Ovary (tissue), 9 donors: ENCODE data around the gene SPDEF. TPM values are rescaled to one million over a fixed set of nuclear protein-coding genes. Genes with fewer than 3 reads are reported as not detected.

ENCODE experiments used
- DNase-seq, 5 donors: peaks; one replicate each; pipeline ENCODE4 v3.0.0-alpha.2; 2019 to 2020
- H3K27ac ChIP-seq, 2 donors: fragments of 200-600 bp; one replicate each; pipeline versions ENCODE4 v1.5.1 to v1.8.0; 2019 to 2022
- H3K27me3 ChIP-seq: fragments of 200-600 bp; one replicate; pipeline ENCODE4 v1.8.0; 2022
- H3K36me3 ChIP-seq: fragments of 200-600 bp; sonication (generic); one replicate; pipeline ENCODE4 v1.5.1; 2019
- H3K4me1 ChIP-seq: one replicate; pipeline ENCODE4 v1.8.1; 2013; ENCODE audit warnings: mild to moderate bottlenecking, moderate library complexity; ENCODE audit not compliant: insufficient read depth
- H3K4me3 ChIP-seq: fragments of 200-600 bp; sonication (generic); one replicate; pipeline ENCODE4 v1.5.1; 2017
- H3K9me3 ChIP-seq, 2 donors: fragments of 200-600 bp in 1 of 2; sonication (generic) in 1 of 2; one replicate each; pipeline versions ENCODE4 v1.5.1 to v1.8.1; 2013 to 2019; ENCODE audit warnings: mild to moderate bottlenecking in 1 of 2, moderate library complexity in 1 of 2
- CTCF ChIP-seq, 3 donors: fragments of 450-650 bp in 2 of 3; fragments of 200-600 bp in 1 of 3; IDR thresholded peaks; one replicate each; pipeline versions ENCODE4 v1.5.1 to v1.8.0; 2016 to 2022; ENCODE audit warnings: antibody characterized with exemption in 3 of 3, mild to moderate bottlenecking in 1 of 3
- EP300 ChIP-seq: sonication (generic); formaldehyde crosslinking; IDR thresholded peaks from one replicate; pipeline ENCODE4 v1.6.1; 2017; ENCODE audit warnings: antibody characterized with exemption
- POLR2A ChIP-seq: fragments of 450-650 bp; IDR thresholded peaks from one replicate; pipeline ENCODE4 v1.6.1; 2017; ENCODE audit warnings: antibody characterized with exemption, mild to moderate bottlenecking, moderate library complexity
- WGBS, 3 donors: extraction: QIAGEN DNeasy Blood & Tissue Kit in 1 of 3; methylation state at CpG; one replicate each; pipeline versions ENCODE4 v1.1.5 to v1.1.7; 2013 to 2017; 5-methylcytosine and 5-hydroxymethylcytosine counted together
- intact Hi-C, 4 donors: fragments of 100-400 bp; cut with DNase I; formaldehyde crosslinking; loops; one replicate each; pipeline versions ENCODE4 v1.11.0 to v1.15.1; 2022 to 2023
- polyA plus RNA-seq, 2 donors: library from polyadenylated mRNA; stranded (reverse); fragments of 200-250 nt in 1 of 2; fragments of 350-450 nt in 1 of 2; fragmentation: Illumina TruSeq in 1 of 2; extraction: RNeasy Lipid Tissue Mini Kit (QIAGEN cat#74804) in 1 of 2; gene quantifications; one replicate each; pipeline ENCODE4 v1.2.3, GENCODE V29; 2013 to 2014
- total RNA-seq, 7 donors: library from RNA; depleted of rRNA in 2 of 7; stranded (reverse); fragments of >200 nt in 2 of 7; fragmentation: NEBNext Ultra II Directional in 3 of 7; extraction: Animal tissue kit (Norgen Biotek cat#: 25700) in 3 of 7; gene quantifications; one replicate each; pipeline versions ENCODE4 v1.1.0 to v1.2.4, GENCODE V29; 2016 to 2023
- donor health status: DM: no; HTN: no; CAD: no; lungs with moderate emphysema.
- donor health status: DM: no; HTN: no; CAD: no.
- donor health status: Bipolar disorder and iron deficiency.
- donor health status: DM: yes; HTN: yes; CAD: no.
- donor health status: DM: no; HTN: no; CAD: no.
- donor health status: DM: yes; HTN: yes; CAD: no.

SPDEF gene
- total and polyA plus RNA-seq, 9 donors: 0.11 to 1.6 (median 0.56) TPM; not detected in 3

GRCh38 chr6:34512738-34513115, 43.4 kb downstream of the SPDEF start:
- Histone ChIP-seq H3K36me3 (no peaks in the 10 kb centered on the region), H3K4me3 (no peak overlapping the region), H3K4me1 (peaks cover 5% of the 10 kb centered on the region), H3K27me3 (no peaks in the 10 kb centered on the region), H3K9me3 (no peaks in the 10 kb centered on the region), H3K27ac (no peak overlapping the region)
- TF ChIP-seq EP300 (no peak), CTCF (IDR thresholded peaks at IDR 0.05) (no peak), POLR2A (no peak)
- intact Hi-C loops: loop anchor here in 1 of 4 donors (5.0 kb wide), 1 partner anchor 315 kb away; no protein-coding TSS in a partner anchor
- DNase-seq: peak in 1 of 5 donors; percentile 13
- WGBS, 3 donors: 80 to 91% (median 80%) methylated on average over 5 of the region's 5 CpGs

DNA sequence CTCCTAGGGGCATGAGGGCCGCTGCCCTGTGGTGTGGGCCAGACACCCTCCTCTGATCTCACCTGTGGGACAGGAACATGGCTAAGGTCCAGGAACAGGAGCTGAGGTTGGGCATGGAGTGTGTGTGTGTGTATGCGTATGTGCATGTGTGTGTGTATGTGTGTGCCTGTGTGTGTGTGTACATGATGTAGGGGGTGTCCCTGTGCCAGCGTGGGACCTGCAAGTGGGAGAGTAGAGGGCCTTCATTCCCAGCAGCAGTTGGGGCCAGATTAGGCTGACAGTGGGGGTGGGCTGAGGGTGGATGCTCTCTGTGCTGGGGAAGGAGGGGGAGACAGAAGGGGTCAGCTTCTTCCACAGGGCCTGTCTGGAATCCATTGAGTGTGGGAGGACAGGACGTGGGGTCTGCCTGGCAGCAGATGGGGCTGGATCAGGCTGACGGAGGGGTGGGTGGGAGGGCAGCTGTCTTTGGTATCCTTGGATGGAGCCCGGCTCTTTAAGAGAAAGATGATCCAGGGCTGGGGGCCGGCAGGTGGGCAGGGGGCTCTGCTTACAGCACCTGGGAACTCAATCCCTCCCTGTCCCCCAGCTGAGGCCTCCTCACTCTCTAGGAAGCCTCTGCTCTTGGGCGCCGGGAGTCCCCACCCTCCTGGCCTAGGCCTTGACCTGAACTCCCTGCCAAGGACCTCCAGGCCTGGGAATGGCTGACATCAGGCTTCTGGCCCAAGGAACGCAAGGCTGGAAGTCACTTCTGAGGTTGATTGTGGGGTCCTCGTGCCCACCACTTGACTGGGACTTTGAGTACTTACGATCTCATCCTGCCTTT, 44.0 kb downstream of the SPDEF start:
- Histone ChIP-seq H3K36me3 (no peaks in the 10 kb centered on the region), H3K4me1 (peaks cover 5% of the 10 kb centered on the region), H3K4me3 (no peak overlapping the region), H3K9me3 (no peaks in the 10 kb centered on the region), H3K27me3 (no peaks in the 10 kb centered on the region), H3K27ac (no peak overlapping the region)
- intact Hi-C loops: loop anchor here in 1 of 4 donors (5.0 kb wide), 1 partner anchor 315 kb away; no protein-coding TSS in a partner anchor
- no peak for TF ChIP-seq EP300
- TF ChIP-seq POLR2A: no peak
- TF ChIP-seq CTCF (IDR thresholded peaks at IDR 0.05): no peak
- DNase-seq: peak in 1 of 5 donors; percentile 47
- 41 to 55% (median 47%) methylated on average over 11 to 12 of the region's 12 CpGs for WGBS, 3 donors

- Histone ChIP-seq H3K9me3 (no peaks in the 10 kb centered on the region), H3K4me1 (peaks cover 5% of the 10 kb centered on the region), H3K36me3 (no peaks in the 10 kb centered on the region), H3K27me3 (no peaks in the 10 kb centered on the region), H3K27ac (no peak overlapping the region), H3K4me3 (no peak overlapping the region)
- intact Hi-C loops: loop anchor here in 1 of 4 donors (5.0 kb wide), 1 partner anchor 314 kb away; no protein-coding TSS in a partner anchor
- TF ChIP-seq EP300 (no peak), POLR2A (no peak), CTCF (IDR thresholded peaks at IDR 0.05) (no peak)
- WGBS, 3 donors: 67 to 72% (median 72%) methylated on average over 6 of the region's 6 CpGs
- peak in 1 of 5 donors; percentile 4 for DNase-seq
These were observed 44.8 kb downstream of the SPDEF start for GRCh38 chr6:34511214-34511914.

- Histone ChIP-seq H3K36me3 (no peaks in the 10 kb centered on the region), H3K27ac (no peak overlapping the region), H3K4me3 (no peak overlapping the region), H3K9me3 (no peaks in the 10 kb centered on the region), H3K4me1 (peaks cover 5% of the 10 kb centered on the region), H3K27me3 (no peaks in the 10 kb centered on the region)
- TF ChIP-seq POLR2A (no peak), EP300 (no peak)
- DNase-seq: no peak
- intact Hi-C loops: loop anchor here in 1 of 4 donors (5.0 kb wide), 1 partner anchor 313 kb away; no protein-coding TSS in a partner anchor
- WGBS, 3 donors: 82 to 87% (median 87%) methylated on average over 4 of the region's 4 CpGs
These were observed 45.8 kb downstream of the SPDEF start for GRCh38 chr6:34510299-34510698.
